GM10266 (cell line): Measurements from ENCODE around the gene DFFB.

ENCODE experiments used
- DNase-seq: peaks from one replicate; pipeline ENCODE4 v3.0.0; 2012; ENCODE audit errors: extremely low spot score
- CTCF ChIP-seq: IDR thresholded peaks from 2 replicates; pipeline ENCODE4 v1.5.1; 2012; ENCODE audit warnings: mild to moderate bottlenecking, low read depth; ENCODE audit not compliant: control insufficient read depth, insufficient read depth; ENCODE audit errors: missing control alignments

Gene DFFB

GRCh38 chr1:3842912-3843311, 14.4 kb upstream of the DFFB start:
- TF ChIP-seq CTCF: no peak
- no peak for DNase-seq

DNA sequence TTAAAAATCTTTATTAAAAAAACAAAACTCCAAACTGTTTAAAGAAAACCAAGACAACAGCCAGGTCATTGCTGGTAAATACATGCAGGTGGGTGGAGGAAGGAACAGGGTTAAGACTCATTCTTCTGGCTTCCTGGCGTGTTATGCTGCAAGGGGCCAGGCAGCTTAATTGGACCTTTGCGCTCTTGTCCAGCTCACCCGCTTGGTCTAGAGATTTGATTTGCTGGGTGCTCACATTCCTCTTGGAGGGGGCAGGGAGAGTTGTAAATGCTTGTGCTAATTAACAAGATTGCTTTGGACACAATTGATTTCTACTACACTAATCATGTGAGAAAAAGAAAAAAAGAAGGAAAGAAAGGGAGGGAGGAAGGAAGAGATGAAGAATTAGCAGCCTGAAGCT, 10.7 kb upstream of the DFFB start:
- no peak for DNase-seq
- no peak for TF ChIP-seq CTCF

GRCh38 chr1:3847081-3847480, 10.2 kb upstream of the DFFB start:
- DNase-seq: no peak
- no peak for TF ChIP-seq CTCF

DNA sequence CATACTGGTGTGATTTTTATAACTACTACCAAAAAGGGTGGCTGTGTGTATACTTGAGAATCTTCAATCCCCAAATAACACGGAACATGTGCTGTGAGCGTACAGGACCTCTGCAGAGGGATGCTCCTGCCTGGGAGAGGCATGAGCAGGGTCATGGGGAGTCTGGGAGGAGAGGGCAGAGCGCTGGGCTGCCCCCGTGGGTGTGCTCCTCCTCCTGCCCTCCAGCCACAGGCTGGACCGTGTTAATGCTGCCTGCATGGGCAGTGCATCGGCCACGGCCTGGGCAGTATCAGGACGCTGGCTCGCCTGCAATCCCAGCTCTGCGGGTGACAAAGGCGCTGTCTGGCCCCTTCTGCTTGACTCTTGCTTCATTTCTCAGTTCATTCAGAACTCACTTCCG, 6.4 kb upstream of the DFFB start:
- TF ChIP-seq CTCF: no peak
- DNase-seq: no peak

- DNase-seq: no peak
- TF ChIP-seq CTCF: no peak
Measured at GRCh38 chr1:3851292-3851691, 6.0 kb upstream of the DFFB start.

- no peak for TF ChIP-seq CTCF
Measured at GRCh38 chr1:3852091-3852490, 5.2 kb upstream of the DFFB start.

DNA sequence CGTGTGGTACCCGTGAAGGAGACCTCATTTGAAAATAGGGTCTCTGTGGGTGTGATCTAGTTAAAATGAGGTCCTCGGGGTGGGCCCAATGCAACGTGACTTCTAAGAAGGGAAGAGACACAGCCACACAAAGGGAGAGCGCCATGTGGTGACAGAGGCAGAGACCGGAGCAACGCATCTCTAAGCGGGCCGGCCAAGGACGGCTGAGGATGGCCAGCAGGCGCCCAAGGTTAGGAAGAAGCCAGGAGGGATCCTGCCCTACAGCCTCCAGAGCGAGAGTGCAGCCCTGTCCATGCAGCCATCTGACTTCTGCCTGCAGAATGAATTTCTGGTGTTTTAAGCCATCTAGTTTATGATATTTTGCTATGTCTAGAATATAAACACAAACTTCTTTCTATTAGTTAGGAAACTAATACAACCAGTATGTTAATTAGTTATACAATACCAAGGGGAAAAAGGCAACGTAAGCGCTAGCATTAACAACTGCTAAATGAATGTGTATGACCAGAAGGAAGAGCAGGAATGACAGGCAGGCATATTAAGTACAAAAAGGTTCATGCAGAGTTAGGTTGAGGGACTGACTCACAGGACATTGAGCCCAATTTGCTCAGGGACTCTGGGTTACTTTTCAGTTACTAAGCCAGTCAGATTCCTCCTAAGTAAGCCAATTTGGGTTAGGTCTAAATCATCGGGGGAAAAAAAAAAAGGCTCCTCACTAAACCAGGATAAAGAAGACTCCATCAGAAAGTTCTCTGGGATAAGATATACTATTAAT, 4.4 kb upstream of the DFFB start:
- no peak for DNase-seq
- TF ChIP-seq CTCF: no peak

More at GRCh38 chr1:3852091-3852490, 5.2 kb upstream of the DFFB start:
- DNase-seq: no peak
